Parathyroid adenoma (tissue), 2 donors: ENCODE measurements around the gene SASH1.
"Not testable (repeated sequence)": the region's sequence is repeated elsewhere in the genome, so short reads cannot be mapped to it uniquely, and the experiment has no call there.

ENCODE experiments used
- H2AFZ ChIP-seq: fragments of 300-600 bp; sonication (generic); one replicate; pipeline ENCODE4 v1.7.0; 2017; ENCODE audit warnings: antibody characterized with exemption, mild to moderate bottlenecking
- H3K27ac ChIP-seq: fragments of 300-600 bp; sonication (generic); one replicate; pipeline ENCODE4 v1.7.0; 2017
- H3K27me3 ChIP-seq: fragments of 300-600 bp; sonication (generic); one replicate; pipeline ENCODE4 v1.7.0; 2017; ENCODE audit warnings: low read length; ENCODE audit not compliant: control insufficient read depth, insufficient read depth
- H3K36me3 ChIP-seq: fragments of 300-600 bp; sonication (generic); one replicate; pipeline ENCODE4 v1.7.0; 2017; ENCODE audit warnings: low read length; ENCODE audit not compliant: control insufficient read depth, insufficient read depth
- H3K4me1 ChIP-seq: fragments of 300-600 bp; sonication (generic); one replicate; pipeline ENCODE4 v1.7.0; 2017; ENCODE audit warnings: control low read depth
- H3K4me2 ChIP-seq: fragments of 300-600 bp; sonication (generic); one replicate; pipeline ENCODE4 v1.7.0; 2017; ENCODE audit warnings: low read length
- H3K4me3 ChIP-seq: fragments of 300-600 bp; sonication (generic); one replicate; pipeline ENCODE4 v1.7.0; 2017; ENCODE audit warnings: low read depth, low read length
- H3K79me2 ChIP-seq: fragments of 300-600 bp; sonication (generic); one replicate; pipeline ENCODE4 v1.7.0; 2017; ENCODE audit warnings: control low read depth
- H3K9ac ChIP-seq: fragments of 300-600 bp; sonication (generic); one replicate; pipeline ENCODE4 v1.7.0; 2017; ENCODE audit warnings: mild to moderate bottlenecking
- H3K9me3 ChIP-seq: fragments of 300-600 bp; sonication (generic); one replicate; pipeline ENCODE4 v1.7.0; 2017; ENCODE audit warnings: low read length; ENCODE audit not compliant: control insufficient read depth
- CTCF ChIP-seq: fragments of 300-600 bp; sonication (generic); IDR thresholded peaks from one replicate; pipeline ENCODE4 v1.7.0; 2017; ENCODE audit warnings: antibody characterized with exemption, mild to moderate bottlenecking
- donor health status: primary hyperparathyroidism.

The SASH1 gene

GRCh38 chr6:148348335-148348734, 5.7 kb downstream of the SASH1 start:
- Histone ChIP-seq H2AFZ (no peak overlapping the region), H3K27ac (no peak overlapping the region)

DNA sequence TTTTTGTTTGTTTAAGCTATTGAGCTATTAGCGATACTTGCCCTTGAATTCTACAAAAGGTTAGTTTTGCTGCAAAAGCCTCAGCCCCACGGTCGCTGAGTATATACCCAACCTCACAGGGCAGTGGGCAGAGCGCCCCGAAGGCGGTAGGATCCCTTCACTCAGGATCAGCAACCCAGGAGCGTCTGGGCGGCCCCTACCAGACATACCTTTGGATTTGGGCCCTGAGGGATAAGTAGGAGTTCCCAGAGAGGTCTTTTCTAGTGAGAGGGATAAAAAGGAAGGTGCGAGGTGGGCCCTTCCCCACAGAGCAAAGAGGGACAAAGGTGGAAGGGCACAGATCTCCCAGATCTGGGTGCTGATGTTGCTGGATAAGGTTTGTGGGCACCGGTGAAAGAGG, 6.1 kb downstream of the SASH1 start:
- no peaks in the 10 kb centered on the region for H3K9me3 ChIP-seq
- no peaks in the 10 kb centered on the region for H3K36me3 ChIP-seq
- H3K4me1 ChIP-seq, result no peaks in the 10 kb centered on the region
- H2AFZ ChIP-seq, result no peak overlapping the region
- no peak for TF ChIP-seq CTCF
- H3K9ac ChIP-seq, result no peak overlapping the region
- H3K27ac ChIP-seq, result no peak overlapping the region
- no peak overlapping the region for H3K4me3 ChIP-seq
- no peak overlapping the region for H3K4me2 ChIP-seq
- no peaks in the 10 kb centered on the region for H3K79me2 ChIP-seq
- H3K27me3 ChIP-seq, result no peaks in the 10 kb centered on the region

More at GRCh38 chr6:148348335-148348734, 5.7 kb downstream of the SASH1 start:
- Histone ChIP-seq H3K4me1 (no peaks in the 10 kb centered on the region), H3K4me2 (no peak overlapping the region), H3K79me2 (no peaks in the 10 kb centered on the region), H3K36me3 (no peaks in the 10 kb centered on the region), H3K27me3 (no peaks in the 10 kb centered on the region), H3K4me3 (no peak overlapping the region), H3K9ac (no peak overlapping the region), H3K9me3 (no peaks in the 10 kb centered on the region)
- TF ChIP-seq CTCF, result no peak

GRCh38 chr6:148349466-148349865, 6.8 kb downstream of the SASH1 start:
- H3K79me2 ChIP-seq, result no peaks in the 10 kb centered on the region
- no peak overlapping the region for H3K4me3 ChIP-seq
- no peak overlapping the region for H2AFZ ChIP-seq
- no peak for TF ChIP-seq CTCF
- H3K4me1 ChIP-seq, result no peaks in the 10 kb centered on the region
- H3K4me2 ChIP-seq, result no peak overlapping the region
- H3K36me3 ChIP-seq, result no peaks in the 10 kb centered on the region
- H3K9ac ChIP-seq, result no peak overlapping the region
- no peak overlapping the region for H3K27ac ChIP-seq
- no peaks in the 10 kb centered on the region for H3K9me3 ChIP-seq
- H3K27me3 ChIP-seq, result no peaks in the 10 kb centered on the region

DNA sequence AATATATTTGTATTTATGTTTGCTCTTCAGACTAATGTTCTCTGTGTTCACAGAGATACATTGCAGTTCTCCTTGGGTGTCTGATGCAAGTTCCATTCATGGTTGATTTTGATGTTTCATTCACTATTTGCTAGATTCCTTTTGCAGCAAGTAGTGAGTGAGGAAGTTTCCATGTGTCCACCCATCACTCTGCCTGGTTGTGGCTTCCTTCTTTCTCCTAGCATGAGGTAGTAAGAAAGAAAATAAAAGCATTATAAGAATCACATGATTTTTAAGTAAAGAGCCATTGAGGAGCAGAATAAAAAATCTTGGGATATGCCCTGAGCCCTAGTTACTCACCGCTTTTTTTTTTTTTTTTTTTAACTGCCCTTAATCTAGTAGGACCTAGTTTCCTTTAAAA, 8.7 kb downstream of the SASH1 start:
- no peak overlapping the region for H2AFZ ChIP-seq
- no peak overlapping the region for H3K27ac ChIP-seq
- no peaks in the 10 kb centered on the region for H3K36me3 ChIP-seq
- no peak for TF ChIP-seq CTCF
- H3K4me1 ChIP-seq, result no peaks in the 10 kb centered on the region
- H3K4me3 ChIP-seq, result no peak overlapping the region
- no peak overlapping the region for H3K4me2 ChIP-seq
- H3K27me3 ChIP-seq, result no peaks in the 10 kb centered on the region
- no peaks in the 10 kb centered on the region for H3K79me2 ChIP-seq
- H3K9me3 ChIP-seq, result no peaks in the 10 kb centered on the region
- no peak overlapping the region for H3K9ac ChIP-seq

DNA sequence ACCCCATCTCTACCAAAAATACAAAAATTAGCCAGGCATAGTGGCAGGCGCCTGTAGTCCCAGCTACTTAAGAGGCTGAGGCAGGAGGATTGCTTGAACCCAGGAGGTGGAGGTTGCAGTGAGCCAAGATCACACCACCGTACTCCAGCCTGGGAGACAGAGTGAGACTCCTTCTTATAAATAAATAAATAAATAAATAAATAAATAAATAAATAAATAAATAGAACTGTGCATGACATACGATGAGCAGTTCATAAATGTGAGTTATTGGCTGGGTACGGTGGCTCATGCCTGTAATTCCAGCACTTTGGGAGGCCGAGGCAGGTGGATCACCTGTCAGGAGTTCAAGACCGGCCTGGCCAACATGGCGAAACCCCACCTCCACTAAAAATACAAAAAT, 9.8 kb downstream of the SASH1 start:
- H3K9ac ChIP-seq, H3K4me2 ChIP-seq, H3K79me2 ChIP-seq, H3K27me3 ChIP-seq, H3K36me3 ChIP-seq, H3K4me1 ChIP-seq, H2AFZ ChIP-seq, H3K9me3 ChIP-seq, H3K27ac ChIP-seq, H3K4me3 ChIP-seq: not testable (repeated sequence)
